K562 (cell line): ENCODE results near the gene PRSS35. TPM values are rescaled to one million over a fixed set of nuclear protein-coding genes. Genes with fewer than 3 reads are reported as not detected.

Experiments
- ATAC-seq: fragments of 200-7000 bp; cut with Tn5 transposase; 3 replicates; pipeline ENCODE4 v1.9.1; 2020; ENCODE audit warnings: moderate library complexity
- BruUV-seq: library from RNA; stranded (reverse); fragments of 400-500 nt; replicated peaks from 2 replicates; lab custom pipeline; 2021; lab: Mats Ljungman, UMichigan
- CTCF ChIA-PET: fragments of 300-600 bp; formaldehyde crosslinking; extraction: SDS; loops from one replicate; lab custom pipeline; 2021; ENCODE audit warnings: low intra/inter-chr PET ratio; lab: Yijun Ruan, JAX
- POLR2A ChIA-PET: fragments of 300-600, 350-650 bp; sonication (Branson Sonifier 250); formaldehyde crosslinking; extraction: SDS; loops from one replicate; lab custom pipeline; 2021; ENCODE audit warnings: antibody characterized with exemption, inconsistent platforms; lab: Yijun Ruan, JAX
- DNase-seq, 4 experiments: peaks; one replicate each; pipeline versions ENCODE4 v3.0.0 to v3.0.0-alpha.2; 2011 to 2018; ENCODE audit warnings: low spot score in 3 of 4, mixed read lengths in 3 of 4; ENCODE audit errors: extremely low read depth in 1 of 4
- FAIRE-seq: peaks from 2 replicates; lab custom pipeline; 2011; peaks lifted over from hg19 to GRCh38; lab: Jason Lieb, UNC
- H2AFZ ChIP-seq: 2 replicates; pipeline ENCODE4 v1.6.0; 2011; ENCODE audit warnings: low read depth, low read length, control low read depth, inconsistent platforms
- H3K27ac ChIP-seq: fragments of 200-600 bp; 3 replicates; pipeline ENCODE4 v1.8.0; 2011; ENCODE audit warnings: low read depth, mild to moderate bottlenecking, control low read depth, inconsistent platforms, low read length, moderate library complexity, mixed read lengths; ENCODE audit errors: extremely low read depth
- H3K27me3 ChIP-seq, 2 experiments: fragments of 300-600 bp in 1 of 2; 2 replicates in 1 of 2; 3 replicates in 1 of 2; pipeline versions ENCODE4 v1.6.0 to v1.8.0; 2011; ENCODE audit warnings: inconsistent platforms in 2 of 2, low read length in 2 of 2, mild to moderate bottlenecking in 1 of 2, mixed read lengths in 1 of 2, moderate library complexity in 1 of 2; ENCODE audit not compliant: control insufficient read depth in 2 of 2, insufficient read depth in 2 of 2
- H3K36me3 ChIP-seq: fragments of 300-600 bp; 3 replicates; pipeline ENCODE4 v1.8.0; 2011; ENCODE audit warnings: mild to moderate bottlenecking, low read length, inconsistent platforms; ENCODE audit not compliant: control insufficient read depth, insufficient read depth
- H3K4me1 ChIP-seq, 2 experiments: fragments of 200-600 bp in 1 of 2; replicated peaks in 1 of 2; 2 replicates in 1 of 2; 3 replicates in 1 of 2; pipeline versions ENCODE4 v1.5.1 to v1.8.0; 2011; ENCODE audit warnings: inconsistent platforms in 2 of 2, low read length in 2 of 2, mild to moderate bottlenecking in 1 of 2, mixed read lengths in 1 of 2, moderate library complexity in 1 of 2; ENCODE audit not compliant: control insufficient read depth in 2 of 2, insufficient read depth in 2 of 2
- H3K4me2 ChIP-seq: 2 replicates; pipeline ENCODE4 v1.6.1; 2011; ENCODE audit warnings: low read length, control low read depth, inconsistent platforms, mixed read lengths; ENCODE audit not compliant: insufficient read depth
- H3K4me3 ChIP-seq: fragments of 200-600 bp; sonication (generic), shearing (Covaris generic); 2 replicates; pipeline ENCODE4 v1.5.1; 2016; ENCODE audit warnings: control low read depth, inconsistent platforms
- H3K79me2 ChIP-seq: fragments of 200-600 bp; 3 replicates; pipeline ENCODE4 v1.8.0; 2011; ENCODE audit warnings: low read length, inconsistent platforms; ENCODE audit not compliant: control insufficient read depth, insufficient read depth
- H3K9ac ChIP-seq, 2 experiments: 2 replicates each; pipeline versions ENCODE4 v1.6.0 to v1.6.1; 2011; ENCODE audit warnings: low read depth in 2 of 2, low read length in 2 of 2, control low read depth in 1 of 2, inconsistent platforms in 1 of 2, mild to moderate bottlenecking in 1 of 2, mixed read lengths in 1 of 2; ENCODE audit not compliant: insufficient read depth in 1 of 2
- H3K9me1 ChIP-seq: one replicate; pipeline ENCODE4 v1.6.0; 2011; ENCODE audit warnings: inconsistent platforms, mild to moderate bottlenecking, low read length, moderate library complexity; ENCODE audit not compliant: control insufficient read depth, insufficient read depth
- H3K9me3 ChIP-seq: replicated peaks from 2 replicates; pipeline ENCODE4 v1.5.1; 2011; ENCODE audit warnings: low read depth, low read length, inconsistent platforms; ENCODE audit not compliant: control insufficient read depth, insufficient read depth
- H4K20me1 ChIP-seq: replicated peaks from 2 replicates; pipeline ENCODE4 v1.6.1; 2011; ENCODE audit warnings: low read length, inconsistent platforms, mixed read lengths; ENCODE audit not compliant: control insufficient read depth, insufficient read depth
- HMG20B ChIP-seq: fragments of 250-450 bp; sonication (Bioruptor Pico); IDR thresholded peaks from 2 replicates; pipeline ENCODE4 v1.5.0; 2021; ENCODE audit warnings: mild to moderate bottlenecking
- JUND ChIP-seq, 2 experiments: IDR thresholded peaks; 2 replicates in 1 of 2; 3 replicates in 1 of 2; pipeline ENCODE4 v1.6.1; 2011; ENCODE audit warnings: borderline replicate concordance in 2 of 2, low read depth in 2 of 2, low read length in 2 of 2, improper control_type of control experiment in 1 of 2, missing biosample characterization in 1 of 2, missing genetic modification characterization in 1 of 2, missing genetic modification reagents in 1 of 2
- RBM14 ChIP-seq: fragments of 200-400 bp; formaldehyde crosslinking; IDR thresholded peaks from 2 replicates; pipeline ENCODE4 v1.6.1; 2018; ENCODE audit warnings: low read depth, mild to moderate bottlenecking, low read length, moderate library complexity, borderline replicate concordance; ENCODE audit not compliant: insufficient read depth
- RUNX1 ChIP-seq: sonication (generic); IDR thresholded peaks from 2 replicates; pipeline ENCODE4 v1.6.1; 2016; ENCODE audit warnings: antibody characterized with exemption, low read depth
- ZBTB40 ChIP-seq, 2 experiments: fragments of 450-650 bp in 1 of 2; sonication (generic) in 1 of 2; formaldehyde crosslinking in 1 of 2; IDR thresholded peaks; 2 replicates each; pipeline versions ENCODE4 v1.7.1 to v1.9.0; 2016 to 2022; ENCODE audit warnings: inconsistent platforms in 1 of 2, mild to moderate bottlenecking in 1 of 2, missing genetic modification reagents in 1 of 2
- ZNF311 ChIP-seq: fragments of 250-450 bp; sonication (Bioruptor Pico); IDR thresholded peaks from 2 replicates; pipeline ENCODE4 v1.4.0; 2020; ENCODE audit warnings: mild to moderate bottlenecking, moderate library complexity
- WGBS: fragments of 100-300 bp; shearing (Covaris generic); methylation state at CpG from one replicate; pipeline ENCODE4 v1.1.6; 2016; ENCODE audit warnings: low coverage, mixed read lengths; ENCODE audit not compliant: insufficient coverage; ENCODE audit errors: missing lambda C conversion rate; 5-methylcytosine and 5-hydroxymethylcytosine counted together
- in situ Hi-C: fragments of 300-500 bp; cut with MboI; formaldehyde crosslinking; loops from 4 replicates; pipeline ENCODE4 v1.15.0; 2018; ENCODE audit warnings: inconsistent platforms, mixed read lengths
- intact Hi-C: fragments of 100-400 bp; cut with micrococcal nuclease; formaldehyde crosslinking; loops from 2 replicates; pipeline ENCODE4 v1.14.2; 2022
- polyA plus RNA-seq, 8 experiments: library from polyadenylated mRNA; depleted of rRNA in 4 of 8; stranded (reverse) in 5 of 8; unstranded in 3 of 8; fragments of >200 nt; fragmentation: Nextera tagmentation in 2 of 8; fragmentation: Illumina TruSeq in 1 of 8; extraction: Ambion mirVana in 2 of 8; extraction: Trizol in 1 of 8; gene quantifications; 2 replicates each; pipeline versions ENCODE4 v1.2.1 to v1.2.3, GENCODE V29; 2011 to 2014; ENCODE audit warnings: inconsistent platforms in 1 of 8, missing spikeins in 1 of 8
- total RNA-seq, 7 experiments: library from RNA; depleted of rRNA in 6 of 7; stranded (reverse); fragments of >200 nt in 6 of 7; fragmentation: Illumina TruSeq in 2 of 7; extraction: Trizol in 2 of 7; gene quantifications; 2 replicates each; pipeline versions ENCODE4 v1.2.1 to v1.2.3, GENCODE V29; 2011 to 2021; ENCODE audit warnings: low replicate concordance in 1 of 7

The PRSS35 gene
- total and polyA plus RNA-seq, 9 of the 15 experiments (the other 6 are each of a cell fraction or from before 2014, with no cell fraction given): not detected

- intact Hi-C loops (loop anchor here (10.0 kb wide), 1 partner anchor 1243 kb away; no protein-coding TSS in a partner anchor), in situ Hi-C loops (loop anchor here (5.0 to 10.0 kb wide), 4 partner anchors 100 to 1253 kb away; partner anchors contain the start of genes DOP1A and UBE3D)
- no peaks in the 10 kb centered on the region for H4K20me1 ChIP-seq
- H3K9me1 ChIP-seq: no peaks in the 10 kb centered on the region
- no TSS peak for BruUV-seq
- H3K9ac ChIP-seq: no peak overlapping the region
- no peak overlapping the region for H3K27ac ChIP-seq
- no peak for FAIRE-seq
- TF ChIP-seq JUND (IDR thresholded peaks at IDR 0.05; ENCODE audit: borderline replicate concordance, low read depth, low read length) (no peak), JUND (tag; IDR thresholded peaks at IDR 0.05; ENCODE audit: borderline replicate concordance, low read depth, low read length) (no peak), ZNF311 (CRISPR knock-in tag) (no peak), RUNX1 (no peak), HMG20B (CRISPR knock-in tag) (no peak), RBM14 (no peak), ZBTB40 (IDR thresholded peaks at IDR 0.05) (no peak), ZBTB40 (CRISPR knock-in tag; IDR thresholded peaks at IDR 0.05) (no peak)
- H3K4me3 ChIP-seq: no peak overlapping the region
- DNase-seq: no peak
- H3K4me1 ChIP-seq: peaks cover 0 to 1% of the 10 kb centered on the region in 2 experiments; a peak in 2 of 5 replicates
- peaks cover 0 to 6% of the 10 kb centered on the region in 2 experiments; a peak in 2 of 5 replicates for H3K27me3 ChIP-seq
- no peak overlapping the region for H2AFZ ChIP-seq
- ChIA-PET CTCF (interaction anchor here (0.5 kb wide), 1 partner anchor 480 kb away, joined by 3 read pairs; no protein-coding TSS in a partner anchor), POLR2A (no interaction called here)
- ATAC-seq: no peak
- H3K36me3 ChIP-seq: no peaks in the 10 kb centered on the region
- 0% methylated on average over 1 of the region's 1 CpG for WGBS
- H3K79me2 ChIP-seq: no peaks in the 10 kb centered on the region
- H3K4me2 ChIP-seq: no peak overlapping the region
- H3K9me3 ChIP-seq: no peaks in the 10 kb centered on the region
These were observed 5.2 kb downstream of the PRSS35 start for GRCh38 chr6:83517500-83517899.
